ENCODE measurements around the gene SLITRK1. TPM values are rescaled to one million over a fixed set of nuclear protein-coding genes. Genes with fewer than 3 reads are reported as not detected.

The SLITRK1 gene
- total RNA-seq = not detected
- polyA plus RNA-seq = not detected
- long read RNA-seq, donor 1 = 0 reads
- long read RNA-seq, donor 2 = 0 reads
- long read RNA-seq, donor 3 = 0 reads

DNA sequence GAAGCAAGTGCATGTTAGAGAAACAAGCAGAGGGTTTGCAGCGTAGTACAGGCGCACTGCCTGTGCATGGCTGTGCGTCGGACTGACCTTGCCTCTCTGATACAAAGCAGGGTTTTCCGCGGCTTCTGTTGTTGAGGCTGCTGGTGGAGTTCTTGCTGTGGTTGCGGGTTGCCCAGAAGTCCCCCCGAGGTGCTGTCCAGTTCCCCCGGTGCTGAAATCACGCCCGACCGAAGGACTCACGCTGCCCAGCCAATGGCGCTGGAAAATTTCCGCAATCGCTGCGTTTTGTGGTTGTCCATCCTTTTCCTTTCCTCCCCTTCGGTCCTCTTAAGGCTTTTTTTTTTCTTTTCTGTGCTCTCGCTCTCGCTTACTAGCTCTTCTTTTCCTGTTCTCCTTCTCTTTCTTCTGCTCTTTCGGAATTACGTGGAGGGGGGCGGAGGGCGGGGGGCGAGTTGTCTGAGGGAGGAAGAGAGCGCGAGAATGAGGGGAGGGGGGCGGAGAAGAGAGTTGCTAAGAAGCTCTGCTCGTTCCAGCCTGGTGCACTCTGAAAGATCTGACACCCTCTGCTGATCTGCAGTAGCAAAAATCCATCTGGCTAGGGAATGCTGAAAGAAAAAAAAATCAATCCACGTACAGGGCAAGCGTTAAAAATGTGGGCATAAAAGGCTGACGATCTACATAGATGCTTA is at the start of gene SLITRK1:
TSS of gene SLITRK1 (minus strand) at position 558 of the 689 bp plus-strand sequence. CDS start 967 bp downstream, outside the sequence.
- intact Hi-C loops (cut with DNase I) = no loop called here

DNA sequence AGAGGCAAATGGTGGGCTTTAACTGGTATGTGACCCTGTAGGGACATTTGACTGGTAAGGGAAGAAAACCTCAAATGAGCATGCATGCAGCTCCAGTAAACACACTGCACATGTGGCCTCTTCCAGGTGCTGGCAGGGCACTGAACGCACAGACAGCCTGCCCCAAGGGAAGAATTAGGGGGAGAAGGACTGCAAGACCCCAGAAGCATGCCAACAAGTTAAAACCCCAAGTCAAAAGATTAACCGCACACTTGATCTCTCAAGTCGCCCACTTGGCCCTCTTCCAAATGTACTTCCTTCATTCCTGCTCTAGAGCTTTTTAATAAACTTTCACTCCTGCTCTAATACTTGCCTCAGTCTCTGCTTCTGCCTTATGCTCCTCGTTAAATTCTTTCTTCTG is 46.9 kb upstream of the SLITRK1 start:
- Histone ChIP-seq H3K36me3 (no peaks in the 10 kb centered on the region), H3K9me3 (peaks cover 0 to 5% (median 0%) of the 10 kb centered on the region in 11 donors), H3K27me3 (no peaks in the 10 kb centered on the region), H3K4me3 (no peak overlapping the region), H3K27ac (no peak overlapping the region), H3K4me1 (no peaks in the 10 kb centered on the region)
- ATAC-seq (no peak), DNase-seq (no peak)
- no peak for TF ChIP-seq CTCF (IDR thresholded peaks at IDR 0.05)
- intact Hi-C loops (cut with DNase I) = no loop called here
- 42 to 50% methylated on average over 4 of the region's 4 CpGs for WGBS, 2 donors

More for the DNA sequence above, at the start of gene SLITRK1:
- H3K27me3 ChIP-seq = peaks cover 11 to 67% (median 61%) of the 10 kb centered on the region in 7 donors
- DNase-seq (peak; percentile 29 to 35), ATAC-seq (peak in 1 of 8 donors; percentile 34)
- H3K36me3 ChIP-seq = no peaks in the 10 kb centered on the region
- no peak within 1 kb of the TSS for H3K27ac ChIP-seq
- H3K4me1 ChIP-seq = peaks cover 0 to 7% (median 0%) of the 10 kb centered on the region in 9 donors
- TF ChIP-seq CTCF (IDR thresholded peaks at IDR 0.05) = no peak
- no peak within 1 kb of the TSS for H3K4me3 ChIP-seq
- H3K9me3 ChIP-seq = no peaks in the 10 kb centered on the region
- 2% methylated on average over 32 of the region's 32 CpGs for WGBS, 2 donors

DNA sequence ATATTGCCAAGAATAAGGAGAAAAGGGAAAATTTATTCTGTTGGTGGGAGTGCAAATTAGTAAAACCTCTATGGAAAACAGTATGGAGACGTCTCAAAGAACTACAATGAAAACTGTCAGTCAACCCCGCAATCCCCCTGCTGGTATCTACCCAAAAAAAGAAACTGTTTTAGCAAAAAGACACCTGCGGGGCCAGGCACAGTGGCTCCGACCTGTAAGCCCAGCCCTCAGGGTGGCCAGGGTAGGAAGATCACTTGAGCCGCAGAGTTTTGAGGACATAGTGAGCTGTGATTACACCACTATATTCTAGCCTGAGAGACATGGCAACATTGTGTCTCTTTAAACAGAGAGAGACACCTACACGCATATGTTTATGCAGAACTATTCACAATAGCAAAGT is 37.5 kb upstream of the SLITRK1 start:
- ATAC-seq = no peak
- Histone ChIP-seq H3K4me3 (no peak overlapping the region), H3K27ac (no peak overlapping the region), H3K27me3 (no peaks in the 10 kb centered on the region), H3K36me3 (no peaks in the 10 kb centered on the region), H3K9me3 (peaks cover 0 to 4% (median 0%) of the 10 kb centered on the region in 11 donors), H3K4me1 (no peaks in the 10 kb centered on the region)
- TF ChIP-seq CTCF (IDR thresholded peaks at IDR 0.05) = no peak
- DNase-seq = no peak
- intact Hi-C loops (cut with DNase I) = no loop called here
- WGBS, 2 donors = 72 to 82% methylated on average over 6 of the region's 6 CpGs

DNA sequence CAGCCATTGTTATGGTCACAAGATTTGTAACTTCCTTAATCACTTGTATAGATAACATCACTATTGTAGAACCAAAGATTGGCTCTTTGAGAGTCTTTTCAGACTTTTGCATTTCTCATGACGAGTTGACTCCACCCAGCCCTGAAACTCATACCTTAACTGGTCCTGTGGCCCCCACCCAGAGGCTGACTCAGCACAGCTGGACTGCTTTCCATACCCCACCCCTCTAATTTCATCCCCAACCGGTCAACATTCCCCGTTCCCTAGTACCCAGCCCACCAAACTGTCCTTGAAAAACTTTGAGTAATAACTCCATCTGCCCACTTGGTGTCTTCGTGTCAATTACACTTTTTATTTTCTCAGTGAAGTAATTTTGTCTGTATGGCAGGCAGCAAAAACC is 32.1 kb upstream of the SLITRK1 start:
- DNase-seq (no peak), ATAC-seq (no peak)
- Histone ChIP-seq H3K4me3 (no peak overlapping the region), H3K27me3 (no peaks in the 10 kb centered on the region), H3K36me3 (no peaks in the 10 kb centered on the region), H3K9me3 (no peaks in the 10 kb centered on the region), H3K4me1 (no peaks in the 10 kb centered on the region), H3K27ac (no peak overlapping the region)
- WGBS, 2 donors = 57 to 75% methylated on average over 4 of the region's 4 CpGs
- intact Hi-C loops (cut with DNase I) = no loop called here
- TF ChIP-seq CTCF (IDR thresholded peaks at IDR 0.05) = no peak

Measured in heart right ventricle (tissue), 16 donors.